Tibial artery (tissue), 4 donors: ENCODE data around the gene GPR55.

Source experiments
- DNase-seq, 2 donors: peaks; one replicate each; pipeline ENCODE4 v3.0.0-alpha.2; 2019
- H3K27ac ChIP-seq, 2 donors: fragments of 200-600 bp; sonication (generic) in 1 of 2; 1 replicate in 1 of 2; 2 replicates in 1 of 2; pipeline ENCODE4 v1.5.1; 2018 to 2019; ENCODE audit warnings: mild to moderate bottlenecking in 1 of 2
- H3K27me3 ChIP-seq, 2 donors: fragments of 200-600 bp; sonication (generic) in 1 of 2; one replicate each; pipeline versions ENCODE4 v1.5.1 to v1.6.0; 2016 to 2019
- H3K36me3 ChIP-seq, 3 donors: fragments of 200-600 bp; sonication (generic) in 2 of 3; one replicate each; pipeline ENCODE4 v1.5.1; 2016 to 2019; ENCODE audit warnings: mild to moderate bottlenecking in 2 of 3
- H3K4me1 ChIP-seq, 4 donors: fragments of 200-600 bp; sonication (generic) in 2 of 4; 1 replicate in 3 of 4; 2 replicates in 1 of 4; pipeline ENCODE4 v1.5.1; 2016 to 2019
- H3K4me3 ChIP-seq, 2 donors: fragments of 200-600 bp; sonication (generic) in 1 of 2; 1 replicate in 1 of 2; 2 replicates in 1 of 2; pipeline ENCODE4 v1.5.1; 2018 to 2019; ENCODE audit warnings: mild to moderate bottlenecking in 2 of 2
- H3K9me3 ChIP-seq, 3 donors: fragments of 200-600 bp; sonication (generic) in 1 of 3; one replicate each; pipeline ENCODE4 v1.5.1; 2016 to 2019
- CTCF ChIP-seq, 2 experiments: fragments of 200-600 bp in 1 of 2; fragments of 450-650 bp in 1 of 2; IDR thresholded peaks; one replicate each; pipeline ENCODE4 v1.5.1; 2017 to 2019; ENCODE audit warnings: antibody characterized with exemption in 2 of 2, mild to moderate bottlenecking in 1 of 2, moderate library complexity in 1 of 2
- intact Hi-C: fragments of 100-400 bp; cut with DNase I; formaldehyde crosslinking; loops from one replicate; pipeline ENCODE4 v1.15.0; 2023; ENCODE audit warnings: low total_unique reads

Gene GPR55

GRCh38 chr2:230919240-230919639 is 5.8 kb downstream of the GPR55 start:
- Histone ChIP-seq H3K27me3 (peaks cover 0 to 11% of the 10 kb centered on the region in 2 donors), H3K27ac (no peak overlapping the region), H3K4me1 (no peaks in the 10 kb centered on the region), H3K36me3 (no peaks in the 10 kb centered on the region), H3K4me3 (no peak overlapping the region), H3K9me3 (no peaks in the 10 kb centered on the region)
- intact Hi-C loops = no loop called here
- no peak for TF ChIP-seq CTCF (IDR thresholded peaks at IDR 0.05)
- no peak for DNase-seq

GRCh38 chr2:230916218-230916617 is 8.8 kb downstream of the GPR55 start:
- peaks cover 0 to 7% of the 10 kb centered on the region in 2 donors for H3K27me3 ChIP-seq
- no peaks in the 10 kb centered on the region for H3K9me3 ChIP-seq
- no peaks in the 10 kb centered on the region for H3K36me3 ChIP-seq
- H3K27ac ChIP-seq = no peak overlapping the region
- no peak for TF ChIP-seq CTCF (IDR thresholded peaks at IDR 0.05)
- no peak for DNase-seq
- H3K4me1 ChIP-seq = no peaks in the 10 kb centered on the region
- no peak overlapping the region for H3K4me3 ChIP-seq
- intact Hi-C loops = no loop called here

GRCh38 chr2:230915319-230915718 is 9.7 kb downstream of the GPR55 start:
- no peaks in the 10 kb centered on the region for H3K36me3 ChIP-seq
- H3K4me3 ChIP-seq = no peak overlapping the region
- intact Hi-C loops = no loop called here
- no peaks in the 10 kb centered on the region for H3K4me1 ChIP-seq
- H3K27me3 ChIP-seq = peaks cover 0 to 7% of the 10 kb centered on the region in 2 donors
- peak in 1 of 2 donors; percentile 9 for DNase-seq
- H3K9me3 ChIP-seq = no peaks in the 10 kb centered on the region
- no peak overlapping the region for H3K27ac ChIP-seq
- no peak for TF ChIP-seq CTCF (IDR thresholded peaks at IDR 0.05)

GRCh38 chr2:230914886-230915285 is 10.2 kb downstream of the GPR55 start:
- peak in 1 of 2 donors; percentile 57 for DNase-seq
- no peak overlapping the region for H3K27ac ChIP-seq
- H3K4me3 ChIP-seq = no peak overlapping the region
- H3K4me1 ChIP-seq = no peaks in the 10 kb centered on the region
- no peaks in the 10 kb centered on the region for H3K36me3 ChIP-seq
- H3K9me3 ChIP-seq = no peaks in the 10 kb centered on the region
- H3K27me3 ChIP-seq = peaks cover 0 to 7% of the 10 kb centered on the region in 2 donors
- intact Hi-C loops = no loop called here
- TF ChIP-seq CTCF (IDR thresholded peaks at IDR 0.05) = no peak

- Histone ChIP-seq H3K27ac (no peak overlapping the region), H3K36me3 (no peaks in the 10 kb centered on the region), H3K9me3 (no peaks in the 10 kb centered on the region), H3K4me1 (no peaks in the 10 kb centered on the region), H3K27me3 (peaks cover 0 to 7% of the 10 kb centered on the region in 2 donors), H3K4me3 (no peak overlapping the region)
- TF ChIP-seq CTCF (IDR thresholded peaks at IDR 0.05) = peak; percentile 18 to 34
- peak in 1 of 2 donors; percentile 39 for DNase-seq
- intact Hi-C loops = no loop called here
These were observed 11.5 kb downstream of the GPR55 start for GRCh38 chr2:230913406-230914143.
